Fibroblast of peridontal ligament (primary cell): ENCODE results near the gene KLF6.

ENCODE experiments used
- DNase-seq: peaks from one replicate; pipeline ENCODE4 v3.0.0-alpha.2; 2010; ENCODE audit errors: extremely low read depth

Gene KLF6

DNA sequence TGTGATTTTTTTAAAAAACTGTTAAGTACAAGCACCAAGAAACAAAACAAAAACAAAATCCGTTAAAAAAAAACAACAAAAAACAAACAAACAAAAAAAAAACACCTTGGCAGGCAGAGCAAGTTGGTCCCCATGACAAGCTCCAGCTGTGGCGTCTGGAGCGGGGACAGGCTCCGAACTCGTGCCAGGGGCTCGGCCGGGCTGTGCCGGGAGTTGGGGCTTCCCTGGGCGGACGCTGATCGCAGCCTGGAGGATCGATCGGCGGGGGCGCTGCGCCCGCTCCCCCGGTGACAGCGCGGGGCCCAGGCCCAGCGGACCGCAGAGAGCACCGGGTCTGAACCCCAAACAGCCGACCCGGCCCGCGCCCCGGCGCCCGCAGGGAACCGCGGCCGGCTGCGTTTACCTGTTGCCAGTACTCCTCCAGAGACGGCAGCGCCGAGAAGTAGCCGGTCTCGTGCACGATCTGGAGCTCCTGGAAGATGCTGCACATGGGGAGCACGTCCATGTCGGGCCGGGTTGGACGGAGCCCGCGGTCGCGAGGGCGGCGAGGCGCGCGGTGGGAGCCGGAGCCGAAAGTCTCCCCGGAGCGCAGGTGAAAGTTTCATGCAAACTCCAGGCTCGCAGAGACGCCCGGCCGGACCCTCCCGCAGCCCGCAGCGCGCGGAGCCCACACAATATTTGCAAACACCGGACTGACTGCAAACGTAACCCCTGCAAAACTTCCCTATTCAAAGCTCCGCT, at the start of gene KLF6:
KLF6 (minus strand) TSS at position 700 of the 741 bp plus-strand sequence; CDS start at position 505, 195 bp downstream.
- DNase-seq: peak; percentile 41

- DNase-seq: no peak
Measured at GRCh38 chr10:3834404-3834803, 49.4 kb upstream of the KLF6 start.

- no peak for DNase-seq
Measured at GRCh38 chr10:3833046-3833445, 48.0 kb upstream of the KLF6 start.

DNA sequence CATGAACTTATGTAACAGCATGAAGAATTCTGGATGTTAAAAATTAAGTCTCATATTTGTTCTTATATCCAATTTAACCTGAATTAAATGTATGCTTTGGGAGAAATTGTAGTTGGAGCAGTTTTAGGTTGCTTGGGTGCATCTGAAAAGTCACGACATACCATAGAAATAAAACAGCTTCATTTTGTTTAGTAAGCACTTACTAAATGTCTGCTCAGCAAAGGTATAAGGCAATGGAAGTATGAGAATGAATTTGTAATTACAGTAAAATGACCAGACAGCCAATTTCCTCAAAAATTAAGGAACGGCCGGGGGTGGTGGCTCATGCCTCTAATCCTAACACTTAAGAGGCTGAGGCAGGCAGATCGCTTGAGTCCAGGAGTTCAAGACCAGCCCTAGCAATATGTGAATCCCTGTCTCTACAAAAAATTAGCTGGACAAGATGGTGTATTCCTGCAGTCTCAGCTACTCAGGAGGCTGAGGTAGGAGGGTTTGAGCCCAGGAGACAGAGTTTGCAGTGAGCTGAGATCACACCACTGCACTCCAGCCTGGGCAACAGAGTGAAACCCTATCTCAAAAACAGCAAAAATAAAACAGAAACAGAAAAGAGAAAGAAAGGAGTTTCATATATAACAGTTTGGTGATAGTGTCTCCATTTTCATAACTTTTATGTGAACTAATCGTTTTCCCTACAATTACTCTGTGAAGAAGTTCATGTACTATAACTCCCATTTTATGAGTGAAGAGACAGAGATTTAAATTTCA, 47.2 kb upstream of the KLF6 start:
- DNase-seq: no peak

GRCh38 chr10:3831608-3832007, 46.6 kb upstream of the KLF6 start:
- no peak for DNase-seq

DNA sequence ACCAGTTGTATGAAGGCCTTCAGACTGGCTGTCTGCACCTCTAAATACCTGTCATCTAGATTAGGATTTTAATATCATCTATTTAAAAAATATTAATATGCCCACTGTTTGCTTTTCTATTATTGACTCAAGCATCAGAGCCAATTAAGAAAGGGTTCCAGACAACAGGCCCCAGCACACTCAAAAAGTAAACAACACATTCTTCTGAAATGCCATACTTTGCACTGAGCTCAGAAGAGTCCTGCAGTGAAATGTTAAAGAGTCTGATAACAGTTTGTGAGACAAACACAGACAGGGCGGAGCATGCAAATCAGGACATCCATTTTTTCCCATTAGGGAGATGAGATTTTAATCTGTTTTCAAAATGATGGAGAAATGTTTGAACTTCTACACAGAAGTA, 45.9 kb upstream of the KLF6 start:
- DNase-seq: no peak

- DNase-seq: no peak
Measured at GRCh38 chr10:3829156-3830050, 44.4 kb upstream of the KLF6 start.

- peak; percentile 85 for DNase-seq
Measured at GRCh38 chr10:3828404-3829155, 43.6 kb upstream of the KLF6 start.

DNA sequence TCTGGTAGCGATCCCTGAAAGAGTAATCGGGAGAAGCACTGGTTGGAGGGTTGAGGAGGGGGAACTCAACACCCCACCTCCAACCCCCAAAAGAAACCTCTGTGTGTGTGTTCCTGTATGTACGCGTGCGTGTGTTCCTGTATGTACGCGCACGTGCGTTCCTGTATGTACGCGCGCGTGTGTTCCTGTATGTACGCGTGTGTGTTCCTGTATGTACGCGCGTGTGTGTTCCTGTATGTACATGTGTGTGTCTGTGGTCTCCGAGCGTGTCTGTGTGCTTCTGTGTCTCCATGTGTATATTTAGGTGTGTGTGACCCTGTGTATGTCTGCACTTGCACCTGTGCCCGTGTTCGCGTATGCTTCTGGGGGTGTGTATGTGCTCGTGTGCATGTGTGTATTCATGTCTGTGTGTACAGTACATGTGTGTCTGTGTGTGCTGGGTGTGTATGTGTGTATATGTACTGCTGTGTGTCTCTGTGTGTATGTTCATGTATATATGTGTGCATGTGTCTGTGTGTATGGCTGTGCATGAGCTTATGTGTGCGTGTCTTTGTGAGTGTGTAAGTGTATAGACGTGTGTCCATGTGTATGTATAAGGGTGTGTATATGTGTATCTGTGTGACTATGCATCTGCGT, 42.9 kb upstream of the KLF6 start:
- DNase-seq: no peak

GRCh38 chr10:3827266-3827665, 42.3 kb upstream of the KLF6 start:
- DNase-seq: no peak

DNA sequence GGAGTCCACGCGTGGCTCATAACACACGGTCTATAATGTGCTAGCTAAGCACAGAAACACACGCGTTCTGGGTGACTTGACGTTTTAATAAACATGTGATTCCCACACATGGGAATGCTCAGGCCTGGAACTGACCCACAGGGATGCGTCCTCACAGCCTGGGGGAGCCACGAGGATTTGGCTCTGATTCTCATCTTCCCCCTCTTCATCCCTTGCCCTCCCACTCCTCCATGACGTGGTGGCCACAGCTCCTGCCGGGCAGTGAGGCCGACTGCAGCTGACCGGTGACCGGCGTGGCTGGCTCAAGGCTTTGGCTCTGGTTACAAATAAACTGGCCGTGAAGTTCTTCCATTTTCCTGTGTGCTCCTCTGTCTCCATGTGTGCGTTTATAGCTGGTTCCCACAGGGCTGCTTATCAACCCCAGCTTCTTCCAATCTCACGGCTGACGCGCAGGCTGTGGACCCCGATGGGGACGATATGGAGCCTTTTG, 40.9 kb upstream of the KLF6 start:
- DNase-seq: no peak

DNA sequence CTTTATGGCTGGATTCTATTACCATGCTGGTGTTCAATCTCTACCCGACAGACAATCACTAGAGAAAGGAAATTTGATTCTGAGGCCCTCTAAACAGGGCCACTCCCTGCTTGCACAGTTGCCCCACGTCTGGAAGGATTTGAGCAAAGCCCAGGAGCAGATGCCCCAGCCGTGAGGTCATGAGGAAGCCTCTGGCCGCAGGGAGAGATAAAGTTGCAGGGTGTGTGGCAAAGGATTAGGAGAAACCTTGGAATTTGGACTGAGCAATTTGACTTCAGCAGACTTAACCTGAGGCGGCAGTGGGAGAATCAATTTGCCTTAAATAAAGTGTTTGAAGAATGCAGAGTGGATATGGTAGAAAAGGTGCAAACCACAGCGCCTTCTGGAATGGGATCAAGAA, 40.2 kb upstream of the KLF6 start:
- peak; percentile 59 for DNase-seq

- no peak for DNase-seq
Measured at GRCh38 chr10:3822541-3823330, 37.7 kb upstream of the KLF6 start.

DNA sequence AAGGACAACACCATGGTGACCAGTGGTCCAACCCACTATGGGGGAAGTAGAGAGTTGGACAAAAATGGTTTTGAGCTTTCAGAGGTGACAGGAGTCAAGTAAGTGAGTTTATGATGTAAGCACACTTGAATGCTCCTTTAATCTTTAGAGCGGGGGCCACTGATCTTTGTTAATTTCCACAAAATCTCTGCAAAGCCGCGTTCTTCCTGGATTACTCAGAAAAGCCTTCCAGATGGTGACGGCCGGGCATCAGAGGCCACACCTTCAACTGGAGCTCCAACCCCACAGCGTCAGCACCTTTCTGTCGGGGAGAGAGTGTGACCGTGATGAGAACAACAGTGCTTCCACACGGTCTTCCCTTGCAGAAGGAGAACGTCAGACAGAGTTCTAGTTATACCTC, 35.2 kb upstream of the KLF6 start:
- DNase-seq: no peak

DNA sequence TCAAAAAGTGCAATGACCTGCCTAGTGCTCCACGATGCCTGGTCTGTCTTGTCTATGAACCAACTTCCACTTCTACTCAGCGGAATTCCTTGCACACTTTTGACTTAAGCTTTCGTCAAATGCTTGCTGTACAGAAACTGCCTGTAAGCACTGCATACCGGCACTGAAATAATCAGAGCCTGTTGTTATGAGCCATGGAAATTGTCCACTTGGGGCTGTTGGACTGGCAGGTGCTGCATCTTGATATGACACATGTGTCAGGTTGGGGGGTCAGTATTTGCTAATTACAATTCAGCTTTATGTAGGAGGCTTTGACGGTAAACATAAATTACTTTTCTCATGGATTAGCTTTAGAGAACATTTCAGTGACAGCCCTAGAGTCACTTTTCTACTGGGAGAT, 32.0 kb upstream of the KLF6 start:
- DNase-seq: no peak

DNA sequence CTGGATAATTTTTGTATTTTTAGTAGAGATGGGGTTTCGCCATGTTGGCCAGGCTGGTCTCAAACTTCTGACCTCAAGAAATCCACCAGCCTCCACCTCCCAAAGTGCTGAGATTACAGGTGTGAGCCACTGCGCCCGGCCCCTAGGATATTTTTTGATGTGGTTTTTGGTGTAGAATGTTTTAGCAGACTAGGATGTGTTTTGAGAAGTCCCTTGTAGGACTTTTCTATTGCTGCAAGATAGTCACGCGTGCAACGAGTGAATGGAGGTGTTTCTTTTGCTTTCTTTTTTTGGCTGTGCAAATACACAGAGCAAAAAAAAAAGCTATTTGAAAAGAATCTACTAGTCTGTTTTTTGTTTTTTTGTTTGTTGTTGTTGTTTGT, 29.8 kb upstream of the KLF6 start:
- no peak for DNase-seq

DNA sequence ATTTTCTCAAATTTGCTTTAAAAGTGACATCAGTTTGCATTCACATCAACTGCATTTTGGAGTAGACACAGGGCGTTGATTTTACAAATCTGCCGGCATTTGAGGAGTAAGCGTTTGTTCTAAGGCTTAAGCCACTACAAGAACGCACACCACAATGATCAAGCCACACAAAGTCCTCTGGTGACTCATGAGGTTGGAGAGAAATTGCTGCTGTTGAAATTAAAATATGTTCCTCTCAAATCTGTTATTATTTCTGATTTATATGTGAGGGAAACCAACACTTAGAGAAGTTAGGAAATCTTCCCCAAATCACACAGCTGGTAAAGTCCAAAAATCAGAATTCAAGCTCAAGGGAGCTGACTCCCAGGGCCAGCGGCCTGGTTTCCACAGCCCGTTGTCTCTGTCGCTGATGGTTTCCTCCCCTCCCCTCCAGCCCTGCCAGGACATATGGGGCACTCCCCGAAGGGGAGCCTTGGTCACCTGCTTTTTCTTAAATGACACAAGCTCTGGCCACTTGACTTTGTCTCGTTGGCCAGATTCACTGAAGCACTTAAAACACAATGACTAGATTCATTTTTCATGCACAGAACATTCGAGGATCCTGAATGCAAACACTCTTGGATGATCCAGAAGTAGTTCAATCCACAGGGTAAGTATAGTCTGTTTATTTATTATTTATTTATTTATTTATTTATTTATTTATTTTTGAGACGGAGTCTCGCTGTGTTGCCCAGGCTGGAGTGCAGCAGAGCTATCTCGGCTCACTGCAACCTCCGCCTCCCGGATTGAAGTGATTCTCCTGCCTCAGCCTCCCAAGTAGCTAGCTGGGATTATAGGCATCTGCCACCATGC, 29.2 kb upstream of the KLF6 start:
- DNase-seq: peak; percentile 88

- DNase-seq: peak; percentile 41
Measured at GRCh38 chr10:3813267-3813666, 28.3 kb upstream of the KLF6 start.

- no peak for DNase-seq
Measured at GRCh38 chr10:3812141-3812540, 27.1 kb upstream of the KLF6 start.
